Endothelial cell of umbilical vein (primary cell): ENCODE results near the gene PREP. TPM values are rescaled to one million over a fixed set of nuclear protein-coding genes. Genes with fewer than 3 reads are reported as not detected.

ENCODE experiments used
- BruUV-seq: library from RNA; stranded (reverse); fragments of 400-500 nt; replicated peaks from 2 replicates; lab custom pipeline; 2021; lab: Mats Ljungman, UMichigan
- CTCF ChIA-PET: fragments of 300-600, 350-600 bp; sonication (Branson Sonifier 250); formaldehyde crosslinking; loops from one replicate; lab custom pipeline; 2021; ENCODE audit warnings: antibody characterized with exemption, inconsistent platforms; lab: Charles Lee
- POLR2A ChIA-PET: fragments of 300-600, 350-600 bp; sonication (Branson Sonifier 250); formaldehyde crosslinking; loops from one replicate; lab custom pipeline; 2021; ENCODE audit warnings: antibody characterized with exemption, inconsistent platforms; lab: Charles Lee
- DNase-seq: peaks from one replicate; pipeline ENCODE4 v3.0.0-alpha.2; 2011; ENCODE audit warnings: low read depth, low spot score
- FAIRE-seq: peaks from 2 replicates; lab custom pipeline; 2011; peaks lifted over from hg19 to GRCh38; lab: Jason Lieb, UNC
- H2AFZ ChIP-seq: 2 replicates; pipeline ENCODE4 v1.6.0; 2012; ENCODE audit warnings: low read depth, low read length, control low read depth, inconsistent platforms
- H3K27ac ChIP-seq: 2 replicates; pipeline ENCODE4 v1.5.1; 2011; ENCODE audit warnings: low read depth, mild to moderate bottlenecking, control low read depth, low read length, moderate library complexity; ENCODE audit not compliant: insufficient read depth
- H3K27me3 ChIP-seq, 2 experiments: 2 replicates each; pipeline versions ENCODE4 v1.6.0 to v1.6.1; 2011; ENCODE audit warnings: low read length in 2 of 2, mixed read lengths in 1 of 2; ENCODE audit not compliant: control insufficient read depth in 2 of 2, insufficient read depth in 2 of 2
- H3K36me3 ChIP-seq, 2 experiments: 2 replicates in 1 of 2; 3 replicates in 1 of 2; pipeline ENCODE4 v1.5.1; 2011; ENCODE audit warnings: low read length in 2 of 2, mild to moderate bottlenecking in 1 of 2, moderate library complexity in 1 of 2; ENCODE audit not compliant: control insufficient read depth in 2 of 2, insufficient read depth in 2 of 2; ENCODE audit errors: extremely low read depth in 1 of 2
- H3K4me1 ChIP-seq: 3 replicates; pipeline ENCODE4 v1.5.1; 2011; ENCODE audit warnings: mild to moderate bottlenecking, low read length; ENCODE audit not compliant: control insufficient read depth, insufficient read depth; ENCODE audit errors: extremely low read depth
- H3K4me2 ChIP-seq: 2 replicates; pipeline ENCODE4 v1.6.1; 2011; ENCODE audit warnings: low read length, control low read depth, mixed read lengths; ENCODE audit not compliant: insufficient read depth
- H3K4me3 ChIP-seq, 3 experiments: fragments of 200-600 bp in 1 of 3; sonication (generic), shearing (Covaris generic) in 1 of 3; replicated peaks in 1 of 3; 2 replicates each; pipeline ENCODE4 v1.5.1; 2011 to 2016; ENCODE audit warnings: control low read depth in 3 of 3, low read length in 3 of 3, mild to moderate bottlenecking in 2 of 3, inconsistent platforms in 1 of 3, low read depth in 1 of 3, moderate library complexity in 1 of 3; ENCODE audit not compliant: insufficient read depth in 1 of 3
- H3K79me2 ChIP-seq: 2 replicates; pipeline ENCODE4 v1.6.0; 2012; ENCODE audit warnings: low read length, inconsistent platforms; ENCODE audit not compliant: control insufficient read depth, insufficient read depth
- H3K9ac ChIP-seq: replicated peaks from 2 replicates; pipeline ENCODE3; 2011; ENCODE audit warnings: low read length, control low read depth; ENCODE audit not compliant: insufficient read depth; ENCODE audit errors: extremely low read depth
- H3K9me1 ChIP-seq: replicated peaks from 3 replicates; pipeline ENCODE4 v1.6.0; 2011; ENCODE audit warnings: mild to moderate bottlenecking, low read length; ENCODE audit not compliant: control insufficient read depth, insufficient read depth; ENCODE audit errors: extremely low read depth
- H3K9me3 ChIP-seq: replicated peaks from 2 replicates; pipeline ENCODE4 v1.5.1; 2012; ENCODE audit warnings: low read length, inconsistent platforms; ENCODE audit not compliant: control insufficient read depth, insufficient read depth
- H4K20me1 ChIP-seq: replicated peaks from 2 replicates; pipeline ENCODE3; 2011; ENCODE audit warnings: mild to moderate bottlenecking, low read length; ENCODE audit not compliant: control insufficient read depth, insufficient read depth; ENCODE audit errors: extremely low read depth
- GATA2 ChIP-seq: IDR thresholded peaks from 2 replicates; pipeline ENCODE4 v1.7.0; 2011; ENCODE audit warnings: low read depth, mild to moderate bottlenecking, moderate library complexity, mixed read lengths, low read length; ENCODE audit not compliant: insufficient read length, insufficient read depth
- JUN ChIP-seq: IDR thresholded peaks from 2 replicates; pipeline ENCODE4 v1.6.1; 2011; ENCODE audit warnings: borderline replicate concordance, low read depth; ENCODE audit not compliant: insufficient read length, insufficient read depth
- MAX ChIP-seq: IDR thresholded peaks from 2 replicates; pipeline ENCODE4 v1.6.1; 2011; ENCODE audit not compliant: insufficient read depth, insufficient read length
- POLR2A ChIP-seq: IDR thresholded peaks from 2 replicates; pipeline ENCODE4 v1.6.1; 2012; ENCODE audit warnings: low read depth, mild to moderate bottlenecking, control low read depth, low read length
- dilution Hi-C: fragments of 300-500 bp; cut with MboI; formaldehyde crosslinking; loops from one replicate; pipeline ENCODE4 v1.15.0; 2019; ENCODE audit warnings: low sequenced_read_pairs; ENCODE audit not compliant: extremely low pct_ligation_motif_present
- intact Hi-C: fragments of 100-400 bp; cut with micrococcal nuclease; formaldehyde crosslinking; loops from one replicate; pipeline ENCODE4 v1.10.0; 2022
- polyA plus RNA-seq, 4 experiments: library from polyadenylated mRNA; depleted of rRNA in 3 of 4; stranded (reverse) in 3 of 4; unstranded in 1 of 4; fragments of >200 nt; gene quantifications; 2 replicates each; pipeline versions ENCODE4 v1.2.1 to v1.2.3, GENCODE V29; 2011 to 2012; ENCODE audit warnings: missing spikeins in 1 of 4
- total RNA-seq: library from RNA; stranded (reverse); gene quantifications from 2 replicates; pipeline ENCODE4 v1.2.3, GENCODE V29; 2021

The PREP gene
- total and polyA plus RNA-seq, 2 donors (not counting 3 experiments of a cell fraction or from before 2014, with no cell fraction given): 17.2 to 37.7 TPM

GRCh38 chr6:105375797-105376196 lies 27.1 kb downstream of the PREP start:
- intact Hi-C loops: loop anchor here (2.0 kb wide), 1 partner anchor 15 kb away; no protein-coding TSS in a partner anchor
- Histone ChIP-seq H4K20me1 (no peaks in the 10 kb centered on the region), H3K4me3 (no peak overlapping the region), H2AFZ (no peak overlapping the region), H3K4me1 (peaks cover 6% of the 10 kb centered on the region), H3K9me3 (no peaks in the 10 kb centered on the region), H3K27ac (no peak overlapping the region), H3K4me2 (no peak overlapping the region), H3K9me1 (no peaks in the 10 kb centered on the region), H3K36me3 (peaks cover 5% of the 10 kb centered on the region in 2 experiments), H3K27me3 (no peaks in the 10 kb centered on the region), H3K79me2 (no peaks in the 10 kb centered on the region), H3K9ac (no peak overlapping the region)
- no peak for DNase-seq
- dilution Hi-C loops: no loop called here
- no peak for FAIRE-seq
- no TSS peak for BruUV-seq
- TF ChIP-seq POLR2A (no peak), MAX (no peak), JUN (no peak), GATA2 (no peak)
- CTCF ChIA-PET: interaction anchor here (0.6 to 2.6 kb wide), 4 partner anchors 12 to 47 kb away, joined by 3 to 9 read pairs (median 4); partner anchors contain the start of gene PREP
- POLR2A ChIA-PET: no interaction called here

- Histone ChIP-seq H3K79me2 (no peaks in the 10 kb centered on the region), H4K20me1 (no peaks in the 10 kb centered on the region), H2AFZ (no peak overlapping the region), H3K9me3 (no peaks in the 10 kb centered on the region), H3K27me3 (no peaks in the 10 kb centered on the region), H3K9me1 (no peaks in the 10 kb centered on the region), H3K4me1 (peaks cover 6% of the 10 kb centered on the region), H3K27ac (peak overlapping the region; percentile 52), H3K4me3 (no peak overlapping the region), H3K4me2 (no peak overlapping the region), H3K9ac (peak overlapping the region; percentile 30), H3K36me3 (peaks cover 5% of the 10 kb centered on the region in 2 experiments)
- POLR2A ChIA-PET: interaction anchor here (1.0 kb wide), 2 partner anchors 10 to 29 kb away, joined by 3 read pairs; partner anchors contain the start of gene PREP
- TF ChIP-seq GATA2 (no peak), JUN (peak; percentile 57)
- FAIRE-seq (peak; percentile 84), DNase-seq (peak; percentile 82)
- no TSS peak for BruUV-seq
- intact Hi-C loops: loop anchor here (1.0 to 2.0 kb wide), 2 partner anchors 13 to 29 kb away; partner anchors contain the start of gene PREP
- dilution Hi-C loops: no loop called here
- CTCF ChIA-PET: interaction anchor here (0.6 to 4.1 kb wide), 8 partner anchors 10 to 286 kb away, joined by 3 to 25 read pairs (median 5); partner anchors contain the start of gene PREP
Measured at GRCh38 chr6:105374010-105374420, 28.9 kb downstream of the PREP start.
